Measurements from ENCODE around the gene CTNNA3. TPM values are rescaled to one million over a fixed set of nuclear protein-coding genes. Genes with fewer than 3 reads are reported as not detected.

Gene CTNNA3
- total and polyA plus RNA-seq, 12 donors, result 0.03 to 14.4 (median 0.47) TPM; not detected in 1

- Histone ChIP-seq H3K36me3 (replicated peaks in 1 of 2) (no peaks in the 10 kb centered on the region), H3K9me3 (replicated peaks in 1 of 3) (no peaks in the 10 kb centered on the region), H3K4me3 (no peak overlapping the region), H3K27me3 (no peaks in the 10 kb centered on the region), H3K4me1 (replicated peaks in 1 of 2) (no peaks in the 10 kb centered on the region), H3K27ac (no peak overlapping the region)
- TF ChIP-seq POLR2A (IDR thresholded peaks at IDR 0.05) (no peak), CTCF (IDR thresholded peaks at IDR 0.05) (no peak)
- WGBS, 4 donors, result 61 to 77% (median 69%) methylated on average over 3 of the region's 3 CpGs
- DNase-seq, result no peak
- intact Hi-C loops (cut with DNase I), result loop anchor here in 1 of 2 donors (5.0 kb wide), 1 partner anchor 109 kb away; no protein-coding TSS in a partner anchor
Observed at GRCh38 chr10:67668448-67668847, 27.5 kb downstream of the CTNNA3 start.

GRCh38 chr10:67667035-67667425 lies 29.0 kb downstream of the CTNNA3 start:
- no peak for DNase-seq
- intact Hi-C loops (cut with DNase I), result loop anchor here in 1 of 2 donors (5.0 kb wide), 1 partner anchor 110 kb away; no protein-coding TSS in a partner anchor
- H3K36me3 ChIP-seq (replicated peaks in 1 of 2), result no peaks in the 10 kb centered on the region
- no peak overlapping the region for H3K27ac ChIP-seq
- H3K4me3 ChIP-seq, result no peak overlapping the region
- H3K27me3 ChIP-seq, result no peaks in the 10 kb centered on the region
- 84 to 89% (median 88%) methylated on average over 1 of the region's 1 CpG for WGBS, 4 donors
- no peaks in the 10 kb centered on the region for H3K9me3 ChIP-seq (replicated peaks in 1 of 3)
- TF ChIP-seq POLR2A (IDR thresholded peaks at IDR 0.05), result no peak
- TF ChIP-seq CTCF (IDR thresholded peaks at IDR 0.05), result no peak
- no peaks in the 10 kb centered on the region for H3K4me1 ChIP-seq (replicated peaks in 1 of 2)

- Histone ChIP-seq H3K27ac (no peak overlapping the region), H3K4me3 (no peak overlapping the region), H3K9me3 (replicated peaks in 1 of 3) (no peaks in the 10 kb centered on the region), H3K36me3 (replicated peaks in 1 of 2) (no peaks in the 10 kb centered on the region), H3K4me1 (replicated peaks in 1 of 2) (no peaks in the 10 kb centered on the region), H3K27me3 (no peaks in the 10 kb centered on the region)
- no peak for DNase-seq
- 83 to 86% (median 85%) methylated on average over 1 of the region's 1 CpG for WGBS, 4 donors
- intact Hi-C loops (cut with DNase I), result loop anchor here in 1 of 2 donors (5.0 kb wide), 1 partner anchor 111 kb away; no protein-coding TSS in a partner anchor
- peak; percentile 22 to 70 (median 58) for TF ChIP-seq CTCF (IDR thresholded peaks at IDR 0.05)
- TF ChIP-seq POLR2A (IDR thresholded peaks at IDR 0.05), result no peak
Observed at GRCh38 chr10:67666416-67667034, 29.5 kb downstream of the CTNNA3 start.

GRCh38 chr10:67665491-67665890 lies 30.5 kb downstream of the CTNNA3 start:
- Histone ChIP-seq H3K27ac (no peak overlapping the region), H3K36me3 (replicated peaks in 1 of 2) (no peaks in the 10 kb centered on the region), H3K4me3 (no peak overlapping the region), H3K4me1 (replicated peaks in 1 of 2) (no peaks in the 10 kb centered on the region), H3K9me3 (replicated peaks in 1 of 3) (no peaks in the 10 kb centered on the region), H3K27me3 (no peaks in the 10 kb centered on the region)
- DNase-seq, result no peak
- TF ChIP-seq POLR2A (IDR thresholded peaks at IDR 0.05), result no peak
- TF ChIP-seq CTCF (IDR thresholded peaks at IDR 0.05), result no peak
- intact Hi-C loops (cut with DNase I), result loop anchor here in 1 of 2 donors (5.0 kb wide), 1 partner anchor 112 kb away; no protein-coding TSS in a partner anchor
